Measurements from ENCODE around the gene CHST8. TPM values are rescaled to one million over a fixed set of nuclear protein-coding genes. Genes with fewer than 3 reads are reported as not detected.

The CHST8 gene
- total RNA-seq, 1 experiment from 2014 or later, result not detected

DNA sequence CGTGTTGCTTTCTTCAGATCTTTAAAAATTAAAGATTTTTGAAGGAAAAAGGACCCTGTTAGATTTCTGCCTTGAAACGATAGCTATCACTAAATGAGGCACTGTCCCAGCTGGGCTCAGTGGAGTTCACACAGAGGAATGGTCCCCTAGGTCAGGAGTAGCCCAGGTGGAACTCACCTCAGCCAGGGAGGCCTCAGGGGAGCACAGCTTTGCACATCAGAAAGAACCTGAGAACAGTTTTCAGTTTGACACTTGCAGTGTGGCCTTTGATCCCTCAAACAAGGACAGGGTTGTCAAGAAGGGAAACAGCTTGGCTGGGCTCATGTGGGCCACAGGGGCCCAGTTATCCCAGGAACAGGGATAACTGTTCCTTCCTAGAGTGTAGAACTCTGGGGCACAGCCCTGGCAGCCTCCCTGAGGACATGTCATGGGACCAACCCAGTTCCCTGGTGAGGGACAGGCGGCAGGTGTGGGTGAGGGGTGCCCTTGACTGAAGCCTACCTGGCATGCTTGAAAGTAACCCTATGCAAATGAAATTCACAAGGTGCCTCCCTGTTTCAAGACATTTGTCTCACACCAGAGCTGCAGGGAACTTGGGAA is 59.4 kb downstream of the CHST8 start:
- POLR2A ChIA-PET (ENCODE audit: unreplicated experiment), result no interaction called here
- H3K27me3 ChIP-seq (ENCODE audit: insufficient read depth, low read depth), result peaks cover 79% of the 10 kb centered on the region
- no peak overlapping the region for H3K4me3 ChIP-seq
- intact Hi-C loops (cut with micrococcal nuclease; ENCODE audit: unreplicated experiment), result no loop called here
- no peaks in the 10 kb centered on the region for H3K4me1 ChIP-seq (replicated peaks; ENCODE audit: insufficient read depth)
- H3K36me3 ChIP-seq (ENCODE audit: low read depth), result no peaks in the 10 kb centered on the region
- no peak overlapping the region for H3K27ac ChIP-seq
- CTCF ChIA-PET, result interaction anchor here (0.6 kb wide), 1 partner anchor 11 kb away, joined by 3 read pairs; no protein-coding TSS in a partner anchor
- no peaks in the 10 kb centered on the region for H3K9me3 ChIP-seq (ENCODE audit: insufficient read depth, low read depth)
- DNase-seq, result no peak
- no peak overlapping the region for H3K4me2 ChIP-seq
- no peaks in the 10 kb centered on the region for H3F3A ChIP-seq (ENCODE audit: insufficient read depth, low read depth)
- H3K9me2 ChIP-seq (ENCODE audit: insufficient read depth), result no peaks in the 10 kb centered on the region
- BruUV-seq (replicated peaks), result no TSS peak
- H3K79me2 ChIP-seq (ENCODE audit: low read depth), result no peaks in the 10 kb centered on the region
- no peak overlapping the region for H2AFZ ChIP-seq
- no peak for TF ChIP-seq EZH2 (IDR thresholded peaks at IDR 0.05; ENCODE audit: low read depth)
- TF ChIP-seq CTCF (conservative IDR thresholded peaks at IDR 0.05), result no peak
- H4K20me1 ChIP-seq (ENCODE audit: insufficient read depth), result no peaks in the 10 kb centered on the region

GRCh38 chr19:33683881-33684537 is 62.3 kb downstream of the CHST8 start:
- ChIA-PET POLR2A (ENCODE audit: unreplicated experiment) (no interaction called here), CTCF (no interaction called here)
- no peaks in the 10 kb centered on the region for H3K36me3 ChIP-seq (ENCODE audit: low read depth)
- H4K20me1 ChIP-seq (ENCODE audit: insufficient read depth), result no peaks in the 10 kb centered on the region
- peak in 1 of 2 experiments; percentile 27 for DNase-seq
- H3K4me3 ChIP-seq, result no peak overlapping the region
- BruUV-seq (replicated peaks), result no TSS peak
- intact Hi-C loops (cut with micrococcal nuclease; ENCODE audit: unreplicated experiment), result no loop called here
- no peaks in the 10 kb centered on the region for H3K4me1 ChIP-seq (replicated peaks; ENCODE audit: insufficient read depth)
- no peak for TF ChIP-seq CTCF (conservative IDR thresholded peaks at IDR 0.05)
- no peak for TF ChIP-seq EZH2 (IDR thresholded peaks at IDR 0.05; ENCODE audit: low read depth)
- no peaks in the 10 kb centered on the region for H3K9me3 ChIP-seq (ENCODE audit: insufficient read depth, low read depth)
- H3F3A ChIP-seq (ENCODE audit: insufficient read depth, low read depth), result no peaks in the 10 kb centered on the region
- H3K79me2 ChIP-seq (ENCODE audit: low read depth), result no peaks in the 10 kb centered on the region
- H3K9me2 ChIP-seq (ENCODE audit: insufficient read depth), result no peaks in the 10 kb centered on the region
- H3K27me3 ChIP-seq (ENCODE audit: insufficient read depth, low read depth), result peaks cover 98% of the 10 kb centered on the region
- no peak overlapping the region for H3K27ac ChIP-seq
- H2AFZ ChIP-seq, result no peak overlapping the region
- no peak overlapping the region for H3K4me2 ChIP-seq

DNA sequence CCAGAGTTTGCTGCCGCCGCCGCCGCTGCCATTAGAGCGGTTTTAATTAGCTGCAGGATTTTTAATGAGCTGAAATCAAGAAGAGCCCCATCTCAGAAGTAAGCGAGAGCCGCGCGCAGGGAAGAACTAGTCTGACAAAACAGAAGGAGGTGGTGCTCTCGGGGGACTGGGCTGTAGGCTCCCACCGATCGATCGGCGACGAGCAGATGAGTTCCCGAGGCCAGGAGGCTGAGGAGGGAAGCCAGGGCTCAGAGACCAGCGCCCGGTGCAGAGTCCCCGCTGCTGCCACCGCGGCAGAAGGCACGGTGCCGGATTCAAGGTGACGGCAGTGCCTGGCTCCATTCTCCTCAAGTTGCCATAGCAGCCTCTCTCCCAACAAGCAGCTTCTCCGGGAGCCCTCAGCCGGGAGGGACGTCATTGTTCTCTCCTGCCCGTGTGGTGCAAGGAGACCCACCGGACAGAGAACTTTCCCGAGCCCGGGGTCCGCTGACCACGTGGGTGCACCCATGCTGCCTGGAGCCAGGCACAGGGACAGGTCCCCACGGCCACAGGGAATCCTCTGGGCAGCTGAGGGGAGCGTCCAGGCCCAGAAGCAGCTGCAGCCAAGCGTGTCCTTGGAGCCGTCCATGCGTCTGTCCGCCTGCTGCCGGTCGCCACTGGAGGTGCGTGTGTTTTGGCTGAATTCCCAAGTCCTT is 62.9 kb downstream of the CHST8 start:
- Histone ChIP-seq H3K79me2 (ENCODE audit: low read depth) (no peaks in the 10 kb centered on the region), H3K4me1 (replicated peaks; ENCODE audit: insufficient read depth) (no peaks in the 10 kb centered on the region), H3K27ac (no peak overlapping the region), H4K20me1 (ENCODE audit: insufficient read depth) (no peaks in the 10 kb centered on the region), H3K9me3 (ENCODE audit: insufficient read depth, low read depth) (no peaks in the 10 kb centered on the region), H3K27me3 (ENCODE audit: insufficient read depth, low read depth) (peaks cover 98% of the 10 kb centered on the region), H3K36me3 (ENCODE audit: low read depth) (no peaks in the 10 kb centered on the region), H3K9me2 (ENCODE audit: insufficient read depth) (no peaks in the 10 kb centered on the region), H3K4me2 (no peak overlapping the region), H3K4me3 (no peak overlapping the region), H3F3A (ENCODE audit: insufficient read depth, low read depth) (no peaks in the 10 kb centered on the region), H2AFZ (no peak overlapping the region)
- TF ChIP-seq CTCF (conservative IDR thresholded peaks at IDR 0.05) (no peak), EZH2 (IDR thresholded peaks at IDR 0.05; ENCODE audit: low read depth) (no peak)
- ChIA-PET CTCF (no interaction called here), POLR2A (ENCODE audit: unreplicated experiment) (no interaction called here)
- intact Hi-C loops (cut with micrococcal nuclease; ENCODE audit: unreplicated experiment), result no loop called here
- BruUV-seq (replicated peaks), result no TSS peak
- DNase-seq, result no peak
